Stimulated activated CD8-positive, alpha-beta memory T cell treated with anti-CD3 and anti-CD28 coated beads, Interleukin-4, amount 100 ng/mL, for 4 hours (primary cell): ENCODE data around the gene HCAR3.
"Not testable (repeated sequence)": the region's sequence is repeated elsewhere in the genome, so short reads cannot be mapped to it uniquely, and the experiment has no call there.

Source experiments
- DNase-seq, 2 donors: peaks; one replicate each; pipeline ENCODE4 v3.0.0-alpha.2; 2020; ENCODE audit warnings: low read depth in 2 of 2, low spot score in 1 of 2

HCAR3 gene

DNA sequence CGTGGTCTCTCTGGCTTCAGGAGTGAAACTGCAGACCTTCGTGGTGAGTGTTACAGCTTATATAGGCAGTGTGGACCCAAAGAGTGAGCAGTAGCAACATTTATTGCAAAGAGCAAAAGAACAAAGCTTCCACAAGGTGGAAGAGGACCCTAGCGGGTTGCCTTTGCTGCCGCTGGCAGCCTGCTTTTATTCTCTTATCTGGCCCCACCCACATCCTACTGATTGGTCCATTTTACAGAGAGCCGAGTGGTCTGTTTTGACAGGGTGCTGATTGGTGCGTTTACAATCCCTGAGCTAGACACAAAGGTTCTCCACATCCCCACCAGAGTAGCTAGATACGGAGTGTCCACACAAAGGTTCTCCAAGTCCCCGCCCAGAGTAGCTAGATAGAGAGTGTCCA lies 40.6 kb downstream of the HCAR3 start:
- not testable (repeated sequence) for DNase-seq

DNA sequence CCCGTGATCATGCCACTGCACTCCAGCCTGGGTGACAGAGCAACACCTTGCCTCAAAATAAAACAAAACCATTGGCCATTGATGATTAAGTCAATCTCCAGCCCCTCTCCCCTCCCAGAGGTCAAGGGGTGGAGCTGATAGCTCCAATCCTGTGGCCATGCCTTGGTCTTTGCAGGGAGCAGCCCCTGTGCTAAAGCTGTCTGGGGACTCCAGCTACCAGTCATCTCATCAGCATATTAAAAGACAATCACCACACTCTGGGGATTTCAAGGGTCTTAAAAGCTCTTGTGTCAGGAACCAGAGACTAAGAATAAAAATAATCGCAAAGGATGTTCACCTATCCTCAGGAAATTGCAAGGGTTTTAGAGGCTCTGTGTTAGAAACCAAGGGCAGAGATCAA lies 44.1 kb downstream of the HCAR3 start:
- DNase-seq = no peak

DNA sequence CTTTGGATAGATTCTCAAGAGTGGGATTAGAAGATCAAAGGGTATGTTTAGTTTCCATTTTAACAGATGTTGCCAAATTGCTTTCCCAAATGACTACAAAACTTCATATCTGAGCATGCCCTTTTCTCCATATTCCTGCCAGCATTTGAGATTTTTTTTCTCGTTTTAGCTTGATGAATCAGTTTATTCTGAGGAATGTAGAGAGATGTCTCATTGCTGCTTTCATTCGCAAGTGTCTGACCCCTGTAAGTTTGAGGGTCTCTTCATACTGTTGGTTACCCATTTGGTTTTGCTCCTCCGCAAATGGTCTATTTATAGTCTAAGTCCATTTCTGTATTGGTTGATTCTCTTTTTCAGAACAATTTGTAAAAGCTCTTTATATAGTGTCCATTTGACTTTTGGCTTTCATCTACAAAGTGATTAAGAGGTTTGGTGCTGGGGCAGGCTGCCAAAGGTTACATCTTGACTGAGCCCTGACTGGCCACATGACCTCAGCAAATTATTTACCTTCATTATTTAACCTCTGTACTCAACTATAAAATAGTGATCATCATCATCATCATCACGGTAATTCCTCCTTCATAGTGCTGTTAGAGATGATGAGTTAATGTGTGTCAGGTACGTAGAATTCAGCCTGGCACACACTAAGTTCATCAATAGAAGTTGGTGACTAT lies 47.1 kb downstream of the HCAR3 start:
- DNase-seq = no peak

GRCh38 chr12:122668268-122668667 lies 48.3 kb downstream of the HCAR3 start:
- no peak for DNase-seq

- DNase-seq = no peak
Observed at GRCh38 chr12:122665759-122666158, 50.9 kb downstream of the HCAR3 start.

DNA sequence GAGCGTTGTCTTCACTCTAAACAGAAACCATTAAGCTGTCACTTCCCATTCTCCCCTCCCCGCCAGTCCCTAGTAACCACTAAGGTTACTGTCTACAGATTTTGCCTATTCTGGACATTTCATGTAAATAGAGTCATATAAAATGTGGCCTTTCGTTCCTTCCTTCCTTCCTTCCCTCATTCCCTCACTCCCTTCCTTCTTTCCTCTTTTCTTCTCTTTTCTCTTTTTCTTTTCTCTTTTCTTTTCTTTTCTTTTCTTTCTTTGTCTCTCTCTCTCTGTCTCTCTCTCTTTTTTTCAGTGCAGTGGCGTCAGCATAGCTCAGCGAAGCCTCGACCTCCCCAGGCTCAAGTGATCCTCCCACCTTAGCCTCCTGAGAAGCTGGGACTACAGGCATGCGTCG lies 51.3 kb downstream of the HCAR3 start:
- no peak for DNase-seq
